Neural progenitor cell (in vitro differentiated cells): Measurements from ENCODE around the gene FKRP. TPM values are rescaled to one million over a fixed set of nuclear protein-coding genes. Genes with fewer than 3 reads are reported as not detected.

ENCODE experiments used
- DNase-seq: peaks from one replicate; pipeline ENCODE4 v3.0.0-alpha.2; 2016; ENCODE audit warnings: low spot score
- H2AFZ ChIP-seq: fragments of 200-600 bp; sonication (generic); replicated peaks from 2 replicates; pipeline ENCODE4 v1.6.1; 2016; ENCODE audit warnings: antibody characterized with exemption
- H3F3A ChIP-seq: fragments of 200-600 bp; sonication (generic); 2 replicates; pipeline ENCODE4 v1.6.1; 2016; ENCODE audit warnings: antibody characterized with exemption, low read depth
- H3K27ac ChIP-seq: fragments of 200-600 bp; sonication (generic); 2 replicates; pipeline ENCODE4 v1.5.1; 2016; ENCODE audit warnings: mild to moderate bottlenecking
- H3K27me3 ChIP-seq: fragments of 200-600 bp; sonication (generic); 2 replicates; pipeline ENCODE4 v1.6.1; 2016; ENCODE audit warnings: mild to moderate bottlenecking, moderate library complexity
- H3K36me3 ChIP-seq: fragments of 200-600 bp; sonication (generic); 2 replicates; pipeline ENCODE4 v1.5.1; 2016
- H3K4me1 ChIP-seq: fragments of 200-600 bp; sonication (generic); 2 replicates; pipeline ENCODE4 v1.6.1; 2016; ENCODE audit warnings: mixed run types
- H3K4me2 ChIP-seq: fragments of 200-600 bp; sonication (generic); 2 replicates; pipeline ENCODE4 v1.6.1; 2016
- H3K4me3 ChIP-seq: fragments of 200-600 bp; sonication (generic); 2 replicates; pipeline ENCODE4 v1.5.1; 2016
- H3K79me2 ChIP-seq: fragments of 200-600 bp; sonication (generic); 2 replicates; pipeline ENCODE4 v1.6.1; 2016; ENCODE audit warnings: low read depth
- H3K9ac ChIP-seq: fragments of 200-600 bp; sonication (generic); 2 replicates; pipeline ENCODE4 v1.6.1; 2016
- H3K9me3 ChIP-seq: fragments of 200-600 bp; sonication (generic); 2 replicates; pipeline ENCODE4 v1.5.1; 2016; ENCODE audit warnings: low read depth
- H4K20me1 ChIP-seq: fragments of 200-600 bp; sonication (generic); 2 replicates; pipeline ENCODE4 v1.6.1; 2016; ENCODE audit warnings: low read depth
- H3K27ac Mint-ChIP-seq: 3 replicates; pipeline ENCODE4 v1.8.0; 2021; ENCODE audit warnings: mixed read lengths
- H3K27me3 Mint-ChIP-seq: 2 replicates; pipeline ENCODE4 v1.8.0; 2022; ENCODE audit warnings: low read depth, mild to moderate bottlenecking, inconsistent platforms, moderate library complexity, mixed read lengths; ENCODE audit not compliant: insufficient read depth
- H3K36me3 Mint-ChIP-seq: 3 replicates; pipeline ENCODE4 v1.8.0; 2021; ENCODE audit warnings: mixed read lengths
- H3K4me1 Mint-ChIP-seq: 3 replicates; pipeline ENCODE4 v1.8.0; 2021; ENCODE audit warnings: mixed read lengths
- H3K4me3 Mint-ChIP-seq: 3 replicates; pipeline ENCODE4 v1.8.0; 2021; ENCODE audit warnings: mild to moderate bottlenecking, moderate library complexity, mixed read lengths
- H3K9me3 Mint-ChIP-seq: 3 replicates; pipeline ENCODE4 v1.8.0; 2020; ENCODE audit warnings: mixed read lengths
- EZH2 ChIP-seq: fragments of 200-600 bp; sonication (generic); IDR thresholded peaks from 2 replicates; pipeline ENCODE4 v1.6.1; 2017; ENCODE audit warnings: antibody characterized with exemption, mild to moderate bottlenecking, moderate library complexity
- EZH2phosphoT487 ChIP-seq: fragments of 200-600 bp; sonication (generic); IDR thresholded peaks from 2 replicates; pipeline ENCODE4 v1.6.1; 2017; ENCODE audit warnings: antibody characterized with exemption
- total RNA-seq: library from RNA; depleted of rRNA; stranded (reverse); fragments of >200 nt; gene quantifications from 2 replicates; pipeline ENCODE4 v1.2.3, GENCODE V29; 2015; ENCODE audit warnings: low replicate concordance
- TF ChIP-seq, protein P1 (sequence below): fragments of 200-600 bp; sonication (generic); IDR thresholded peaks from 2 replicates; pipeline ENCODE4 v1.5.1; 2017; ENCODE audit warnings: antibody characterized with exemption, mild to moderate bottlenecking

Gene FKRP
- total RNA-seq, 1 donor from 2014 or later = 18.6 TPM

DNA sequence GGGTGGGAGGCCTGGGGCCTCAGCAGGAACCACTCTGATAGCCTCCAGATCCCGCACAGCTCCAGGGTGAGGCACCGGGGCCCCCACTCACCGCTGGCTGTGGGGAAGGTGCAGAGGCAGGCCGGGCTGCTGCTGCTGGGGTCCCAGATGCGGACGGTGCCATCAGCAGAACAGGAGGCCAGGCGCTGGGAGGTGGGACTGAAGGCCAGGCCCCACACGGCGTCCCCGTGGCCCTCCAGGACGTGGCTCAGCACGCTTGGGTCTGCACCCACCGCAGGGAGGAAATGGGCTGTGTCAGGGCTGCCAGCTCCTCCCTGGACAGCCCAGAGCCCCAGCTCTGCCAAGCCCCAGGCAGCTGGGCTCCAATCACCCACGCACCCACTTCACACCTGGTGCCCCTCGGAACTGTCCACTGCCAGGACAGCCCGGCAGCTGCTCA, 22.8 kb upstream of the FKRP start:
- H3K4me3 ChIP-seq = no peak overlapping the region
- H3F3A ChIP-seq = peaks cover 18% of the 10 kb centered on the region
- no peak for TF ChIP-seq EZH2phosphoT487
- TF ChIP-seq EZH2 = no peak
- TF ChIP-seq, protein P1, sequence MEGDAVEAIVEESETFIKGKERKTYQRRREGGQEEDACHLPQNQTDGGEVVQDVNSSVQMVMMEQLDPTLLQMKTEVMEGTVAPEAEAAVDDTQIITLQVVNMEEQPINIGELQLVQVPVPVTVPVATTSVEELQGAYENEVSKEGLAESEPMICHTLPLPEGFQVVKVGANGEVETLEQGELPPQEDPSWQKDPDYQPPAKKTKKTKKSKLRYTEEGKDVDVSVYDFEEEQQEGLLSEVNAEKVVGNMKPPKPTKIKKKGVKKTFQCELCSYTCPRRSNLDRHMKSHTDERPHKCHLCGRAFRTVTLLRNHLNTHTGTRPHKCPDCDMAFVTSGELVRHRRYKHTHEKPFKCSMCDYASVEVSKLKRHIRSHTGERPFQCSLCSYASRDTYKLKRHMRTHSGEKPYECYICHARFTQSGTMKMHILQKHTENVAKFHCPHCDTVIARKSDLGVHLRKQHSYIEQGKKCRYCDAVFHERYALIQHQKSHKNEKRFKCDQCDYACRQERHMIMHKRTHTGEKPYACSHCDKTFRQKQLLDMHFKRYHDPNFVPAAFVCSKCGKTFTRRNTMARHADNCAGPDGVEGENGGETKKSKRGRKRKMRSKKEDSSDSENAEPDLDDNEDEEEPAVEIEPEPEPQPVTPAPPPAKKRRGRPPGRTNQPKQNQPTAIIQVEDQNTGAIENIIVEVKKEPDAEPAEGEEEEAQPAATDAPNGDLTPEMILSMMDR = no peak
- no peak overlapping the region for H3K4me2 ChIP-seq
- DNase-seq = no peak
- Mint-ChIP-seq H3K36me3 (peaks cover 13% of the 10 kb centered on the region), H3K27ac (no peak overlapping the region), H3K9me3 (no peaks in the 10 kb centered on the region), H3K4me1 (peaks cover 23% of the 10 kb centered on the region), H3K4me3 (no peak overlapping the region), H3K27me3 (peaks cover 2% of the 10 kb centered on the region)
- H3K9me3 ChIP-seq = no peaks in the 10 kb centered on the region
- no peaks in the 10 kb centered on the region for H3K79me2 ChIP-seq
- H3K27ac ChIP-seq = no peak overlapping the region
- H4K20me1 ChIP-seq = peaks cover 29% of the 10 kb centered on the region
- H3K27me3 ChIP-seq = no peaks in the 10 kb centered on the region
- H3K4me1 ChIP-seq = no peaks in the 10 kb centered on the region
- H2AFZ ChIP-seq = no peak overlapping the region
- H3K9ac ChIP-seq = no peak overlapping the region
- no peaks in the 10 kb centered on the region for H3K36me3 ChIP-seq

DNA sequence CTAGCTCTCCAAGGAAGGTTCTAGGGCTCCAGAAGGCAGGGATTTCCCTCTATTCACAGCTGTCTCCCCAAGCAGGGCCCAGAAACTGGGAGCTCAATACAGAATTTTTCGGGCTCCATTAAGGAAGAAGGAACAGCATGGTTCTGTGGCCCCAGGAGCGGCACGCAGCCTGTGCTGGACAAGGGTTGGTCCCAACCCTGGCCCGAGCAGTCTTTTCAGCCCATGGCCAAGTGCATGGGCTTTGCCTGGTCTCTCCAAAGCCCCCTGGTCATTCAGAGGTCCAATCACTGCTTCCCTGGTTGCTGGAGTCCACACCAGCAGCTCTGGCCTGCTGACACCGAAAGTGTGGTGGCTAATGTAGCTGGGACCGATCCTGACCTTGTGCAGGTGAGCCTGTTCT, 22.4 kb upstream of the FKRP start:
- H3K27me3 Mint-ChIP-seq = peaks cover 2% of the 10 kb centered on the region
- no peak overlapping the region for H3K4me3 Mint-ChIP-seq
- peaks cover 14% of the 10 kb centered on the region for H3F3A ChIP-seq
- H3K27ac ChIP-seq = no peak overlapping the region
- H3K27me3 ChIP-seq = no peaks in the 10 kb centered on the region
- no peak overlapping the region for H3K4me2 ChIP-seq
- H3K4me1 ChIP-seq = no peaks in the 10 kb centered on the region
- H3K79me2 ChIP-seq = peaks cover 3% of the 10 kb centered on the region
- no peak overlapping the region for H3K9ac ChIP-seq
- peaks cover 13% of the 10 kb centered on the region for H3K36me3 Mint-ChIP-seq
- H3K27ac Mint-ChIP-seq = no peak overlapping the region
- H3K36me3 ChIP-seq = no peaks in the 10 kb centered on the region
- H3K4me3 ChIP-seq = no peak overlapping the region
- no peak for DNase-seq
- no peaks in the 10 kb centered on the region for H3K9me3 Mint-ChIP-seq
- H2AFZ ChIP-seq = no peak overlapping the region
- H3K4me1 Mint-ChIP-seq = peaks cover 21% of the 10 kb centered on the region
- TF ChIP-seq EZH2phosphoT487 (no peak), EZH2 (no peak)
- TF ChIP-seq, protein P1 = no peak
- no peaks in the 10 kb centered on the region for H3K9me3 ChIP-seq
- H4K20me1 ChIP-seq = peaks cover 31% of the 10 kb centered on the region

DNA sequence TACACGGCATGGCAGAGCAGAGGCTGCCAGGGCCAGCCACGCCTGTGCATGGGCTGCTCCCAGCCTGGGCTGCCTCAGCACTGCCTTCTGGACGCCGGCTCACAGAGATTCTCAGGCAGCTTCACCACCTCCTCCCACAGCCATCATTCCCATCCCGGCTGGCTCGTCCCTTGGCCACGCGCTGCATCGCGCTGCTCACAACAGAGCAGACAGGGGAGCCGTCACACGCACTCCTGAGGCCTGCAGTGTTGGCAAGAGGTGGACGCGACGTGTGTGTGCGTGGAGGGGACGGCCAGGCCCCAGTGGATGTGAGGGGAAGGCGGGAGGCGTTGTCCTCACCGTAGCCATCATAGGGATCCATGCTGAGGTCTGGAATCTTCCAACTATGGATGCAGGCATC, 21.4 kb upstream of the FKRP start:
- H3K9me3 Mint-ChIP-seq = no peaks in the 10 kb centered on the region
- no peak overlapping the region for H2AFZ ChIP-seq
- H3K4me2 ChIP-seq = no peak overlapping the region
- peaks cover 24% of the 10 kb centered on the region for H3K4me1 Mint-ChIP-seq
- H3K4me1 ChIP-seq = no peaks in the 10 kb centered on the region
- H3K36me3 Mint-ChIP-seq = peaks cover 17% of the 10 kb centered on the region
- no peaks in the 10 kb centered on the region for H3K27me3 ChIP-seq
- H3K4me3 Mint-ChIP-seq = no peak overlapping the region
- no peak for TF ChIP-seq EZH2phosphoT487
- TF ChIP-seq, protein P1 = no peak
- no peak for TF ChIP-seq EZH2
- no peak overlapping the region for H3K4me3 ChIP-seq
- peaks cover 36% of the 10 kb centered on the region for H4K20me1 ChIP-seq
- DNase-seq = no peak
- no peaks in the 10 kb centered on the region for H3K36me3 ChIP-seq
- peaks cover 2% of the 10 kb centered on the region for H3K27me3 Mint-ChIP-seq
- H3K79me2 ChIP-seq = peaks cover 8% of the 10 kb centered on the region
- H3K27ac Mint-ChIP-seq = no peak overlapping the region
- H3K27ac ChIP-seq = no peak overlapping the region
- no peaks in the 10 kb centered on the region for H3K9me3 ChIP-seq
- H3K9ac ChIP-seq = no peak overlapping the region
- peaks cover 6% of the 10 kb centered on the region for H3F3A ChIP-seq
